B cell (primary cell): Measurements from ENCODE around the gene GSX2.

Experiments used
- CTCF ChIP-seq: fragments of 200-600 bp; IDR thresholded peaks from one replicate; pipeline ENCODE4 v1.8.0; 2022; ENCODE audit warnings: antibody characterized with exemption, mild to moderate bottlenecking
- EZH2 ChIP-seq: IDR thresholded peaks from 2 replicates; pipeline ENCODE4 v1.6.1; 2012; ENCODE audit warnings: borderline replicate concordance, low read depth, mild to moderate bottlenecking, moderate library complexity, low read length; ENCODE audit not compliant: insufficient read depth, poor library complexity, severe bottlenecking

GRCh38 chr4:54140287-54140686 is 40.3 kb downstream of the GSX2 start:
- TF ChIP-seq CTCF (no peak), EZH2 (no peak)
